Muscle layer of duodenum (tissue), 2 donors: ENCODE measurements around the gene SNAP25.
A peak's percentile ranks its signal among the peaks of the same experiment; 100 is the strongest.

Experiments used
- H3K27ac ChIP-seq: one replicate; pipeline ENCODE4 v1.7.0; 2013; ENCODE audit warnings: mild to moderate bottlenecking, low read length
- H3K27me3 ChIP-seq: one replicate; pipeline ENCODE4 v1.7.0; 2013; ENCODE audit warnings: low read depth, mild to moderate bottlenecking, control low read depth, low read length
- H3K36me3 ChIP-seq, 2 donors: one replicate each; pipeline ENCODE4 v1.7.0; 2013; ENCODE audit warnings: low read length in 2 of 2, control low read depth in 1 of 2, mild to moderate bottlenecking in 1 of 2; ENCODE audit not compliant: insufficient read depth in 2 of 2, control insufficient read depth in 1 of 2
- H3K4me1 ChIP-seq, 2 donors: one replicate each; pipeline ENCODE4 v1.7.0; 2013; ENCODE audit warnings: low read length in 2 of 2, mild to moderate bottlenecking in 2 of 2, control low read depth in 1 of 2, moderate library complexity in 1 of 2; ENCODE audit not compliant: insufficient read depth in 2 of 2, control insufficient read depth in 1 of 2
- H3K4me3 ChIP-seq, 2 donors: one replicate each; pipeline ENCODE4 v1.7.0; 2013; ENCODE audit warnings: low read length in 2 of 2, low read depth in 1 of 2, mild to moderate bottlenecking in 1 of 2
- H3K9me3 ChIP-seq, 2 donors: one replicate each; pipeline ENCODE4 v1.7.0; 2013; ENCODE audit warnings: low read length in 2 of 2, control low read depth in 1 of 2, mild to moderate bottlenecking in 1 of 2; ENCODE audit not compliant: control insufficient read depth in 1 of 2
- donor health status: healthy.

Gene SNAP25

GRCh38 chr20:10218536-10219451 is at the start of gene SNAP25:
TSS of gene SNAP25 (plus strand) at chr20:10218830. CDS start at chr20:10275492, 56,662 bp downstream.
- H3K4me3 ChIP-seq, result peak within 1 kb of the TSS in 1 of 2 donors; percentile 69
- H3K27me3 ChIP-seq, result peaks cover 24% of the 10 kb centered on the region
- H3K36me3 ChIP-seq, result no peaks in the 10 kb centered on the region
- peaks cover 0 to 16% of the 10 kb centered on the region in 2 donors for H3K4me1 ChIP-seq
- no peak within 1 kb of the TSS for H3K27ac ChIP-seq
- no peaks in the 10 kb centered on the region for H3K9me3 ChIP-seq

GRCh38 chr20:10169752-10170151 is 48.9 kb upstream of the SNAP25 start:
- H3K27me3 ChIP-seq, result no peaks in the 10 kb centered on the region
- H3K4me3 ChIP-seq, result no peak overlapping the region
- no peaks in the 10 kb centered on the region for H3K4me1 ChIP-seq
- H3K27ac ChIP-seq, result no peak overlapping the region
- H3K36me3 ChIP-seq, result no peaks in the 10 kb centered on the region
- peaks cover 0 to 4% of the 10 kb centered on the region in 2 donors for H3K9me3 ChIP-seq

DNA sequence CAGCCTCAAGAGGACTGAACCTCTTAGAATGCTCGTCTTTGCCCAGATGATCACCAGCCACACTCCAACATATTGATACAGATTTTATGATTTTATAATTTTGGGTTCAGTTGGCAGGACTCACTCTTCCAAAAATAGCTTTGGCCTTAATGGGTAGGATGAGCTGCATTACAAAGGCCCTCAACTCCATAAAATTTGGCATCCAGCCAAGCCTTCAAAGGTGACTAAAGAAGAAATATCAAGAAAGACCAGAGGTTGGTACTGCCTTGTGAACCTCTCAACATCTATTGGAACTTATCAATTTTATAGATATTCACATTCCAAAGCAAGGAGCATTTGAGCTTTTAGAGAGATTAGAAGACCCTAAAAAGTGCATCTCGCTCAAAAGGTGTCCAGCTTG is 48.4 kb upstream of the SNAP25 start:
- Histone ChIP-seq H3K4me3 (no peak overlapping the region), H3K4me1 (no peaks in the 10 kb centered on the region), H3K27ac (no peak overlapping the region), H3K36me3 (no peaks in the 10 kb centered on the region), H3K9me3 (peaks cover 0 to 4% of the 10 kb centered on the region in 2 donors), H3K27me3 (no peaks in the 10 kb centered on the region)

GRCh38 chr20:10171864-10172751 is 46.5 kb upstream of the SNAP25 start:
- no peaks in the 10 kb centered on the region for H3K36me3 ChIP-seq
- H3K4me1 ChIP-seq, result no peaks in the 10 kb centered on the region
- peak overlapping the region; percentile 46 to 48 for H3K4me3 ChIP-seq
- no peak overlapping the region for H3K27ac ChIP-seq
- peaks cover 0 to 4% of the 10 kb centered on the region in 2 donors for H3K9me3 ChIP-seq
- no peaks in the 10 kb centered on the region for H3K27me3 ChIP-seq

GRCh38 chr20:10172998-10173655 is 45.5 kb upstream of the SNAP25 start:
- Histone ChIP-seq H3K4me3 (peak overlapping the region in 1 of 2 donors; percentile 46), H3K27me3 (no peaks in the 10 kb centered on the region), H3K4me1 (no peaks in the 10 kb centered on the region), H3K9me3 (peaks cover 0 to 3% of the 10 kb centered on the region in 2 donors), H3K27ac (no peak overlapping the region), H3K36me3 (no peaks in the 10 kb centered on the region)

DNA sequence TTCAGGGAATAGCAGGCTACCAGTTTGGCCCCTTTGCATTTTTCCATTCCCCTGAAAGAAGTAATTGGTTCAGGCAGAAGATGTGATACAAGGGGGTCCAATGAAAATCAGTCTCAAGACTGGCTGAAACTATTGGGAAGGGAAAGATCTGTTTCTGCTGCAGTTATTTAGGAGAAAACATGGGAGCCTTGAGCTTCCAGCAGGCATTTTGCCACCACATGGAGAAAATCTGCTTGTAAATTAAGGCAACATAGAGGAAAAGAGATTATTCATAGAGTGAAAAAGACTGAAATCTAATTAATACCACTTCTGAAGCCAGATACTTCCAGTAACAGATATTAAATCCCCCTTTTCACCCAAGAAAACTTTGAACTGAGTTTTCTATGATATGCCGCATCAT is 44.2 kb upstream of the SNAP25 start:
- Histone ChIP-seq H3K27me3 (no peaks in the 10 kb centered on the region), H3K9me3 (no peaks in the 10 kb centered on the region), H3K4me3 (no peak overlapping the region), H3K27ac (no peak overlapping the region), H3K4me1 (no peaks in the 10 kb centered on the region), H3K36me3 (no peaks in the 10 kb centered on the region)

DNA sequence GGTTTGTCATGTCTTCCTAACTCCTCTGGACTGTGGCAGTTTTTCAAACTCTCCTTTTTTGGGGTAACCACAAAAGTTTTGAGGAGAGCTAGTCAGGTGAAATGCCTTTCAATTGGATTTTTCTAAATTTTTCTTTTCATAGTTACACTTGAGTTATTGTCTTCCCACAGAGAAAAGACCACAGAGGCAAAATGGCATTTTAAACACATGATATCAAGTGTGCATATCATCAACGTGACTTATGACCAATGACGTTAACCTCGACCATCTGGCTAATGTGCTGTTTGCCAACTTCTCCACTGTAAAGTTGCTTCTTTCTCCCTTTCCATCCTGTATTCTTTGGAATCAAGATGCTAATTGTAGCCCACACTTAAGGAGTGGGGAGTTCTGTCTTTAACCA is 41.3 kb upstream of the SNAP25 start:
- H3K4me3 ChIP-seq, result no peak overlapping the region
- no peaks in the 10 kb centered on the region for H3K27me3 ChIP-seq
- H3K27ac ChIP-seq, result no peak overlapping the region
- no peaks in the 10 kb centered on the region for H3K4me1 ChIP-seq
- H3K9me3 ChIP-seq, result no peaks in the 10 kb centered on the region
- H3K36me3 ChIP-seq, result no peaks in the 10 kb centered on the region

DNA sequence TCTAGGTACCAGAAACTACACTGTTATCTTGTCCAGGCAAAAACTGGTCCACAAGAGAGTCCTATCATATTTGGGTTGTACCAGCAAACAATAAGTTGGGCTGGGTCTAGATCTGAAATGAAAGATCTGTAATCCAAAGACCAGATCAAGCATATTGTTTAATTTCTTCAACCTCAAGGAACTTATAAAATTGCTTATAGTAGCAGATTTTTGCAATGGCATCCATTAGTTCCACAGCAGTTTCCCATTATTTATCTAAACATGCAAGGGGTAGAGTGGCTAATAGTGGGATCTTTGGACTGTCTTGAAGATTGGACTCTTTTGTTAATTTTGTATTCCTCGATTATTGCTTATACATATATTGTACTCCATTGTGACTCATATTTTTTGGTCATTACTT is 40.5 kb upstream of the SNAP25 start:
- H3K4me1 ChIP-seq, result no peaks in the 10 kb centered on the region
- no peaks in the 10 kb centered on the region for H3K36me3 ChIP-seq
- H3K4me3 ChIP-seq, result no peak overlapping the region
- H3K27ac ChIP-seq, result no peak overlapping the region
- no peaks in the 10 kb centered on the region for H3K27me3 ChIP-seq
- H3K9me3 ChIP-seq, result no peaks in the 10 kb centered on the region

- Histone ChIP-seq H3K9me3 (no peaks in the 10 kb centered on the region), H3K36me3 (no peaks in the 10 kb centered on the region), H3K4me1 (no peaks in the 10 kb centered on the region), H3K4me3 (no peak overlapping the region), H3K27ac (no peak overlapping the region), H3K27me3 (no peaks in the 10 kb centered on the region)
These were observed 39.8 kb upstream of the SNAP25 start for GRCh38 chr20:10178727-10179313.

- Histone ChIP-seq H3K4me3 (no peak overlapping the region), H3K9me3 (no peaks in the 10 kb centered on the region), H3K4me1 (no peaks in the 10 kb centered on the region), H3K27me3 (no peaks in the 10 kb centered on the region), H3K36me3 (no peaks in the 10 kb centered on the region), H3K27ac (no peak overlapping the region)
These were observed 38.9 kb upstream of the SNAP25 start for GRCh38 chr20:10179574-10180298.
